Fibroblast of lung (primary cell): ENCODE measurements around the gene MYRF. TPM values are rescaled to one million over a fixed set of nuclear protein-coding genes. Genes with fewer than 3 reads are reported as not detected.

Experiments used
- DNase-seq, 2 donors: peaks; one replicate each; pipeline versions ENCODE4 v3.0.0 to v3.0.0-alpha.2; 2010; ENCODE audit warnings: low read depth in 2 of 2
- H2AFZ ChIP-seq: 2 replicates; pipeline ENCODE4 v1.5.1; 2012; ENCODE audit warnings: low read length, control low read depth, inconsistent platforms
- H3K27ac ChIP-seq: 2 replicates; pipeline ENCODE4 v1.5.1; 2011; ENCODE audit warnings: low read length, control low read depth; ENCODE audit not compliant: insufficient read depth
- H3K27me3 ChIP-seq: 2 replicates; pipeline ENCODE4 v1.5.1; 2011; ENCODE audit warnings: mild to moderate bottlenecking, low read length; ENCODE audit not compliant: control insufficient read depth, insufficient read depth
- H3K36me3 ChIP-seq: 2 replicates; pipeline ENCODE4 v1.5.1; 2011; ENCODE audit warnings: low read length; ENCODE audit not compliant: control insufficient read depth, insufficient read depth
- H3K4me1 ChIP-seq: 2 replicates; pipeline ENCODE4 v1.5.1; 2011; ENCODE audit warnings: low read length; ENCODE audit not compliant: control insufficient read depth, insufficient read depth; ENCODE audit errors: extremely low read depth
- H3K4me2 ChIP-seq: 2 replicates; pipeline ENCODE4 v1.5.1; 2011; ENCODE audit warnings: low read length, control low read depth; ENCODE audit not compliant: insufficient read depth; ENCODE audit errors: extremely low read depth
- H3K4me3 ChIP-seq, 4 experiments: fragments of 200-600 bp in 1 of 4; sonication (generic) in 1 of 4; replicated peaks in 1 of 4; 2 replicates each; pipeline ENCODE4 v1.5.1; 2011 to 2016; ENCODE audit warnings: low read length in 4 of 4, low read depth in 3 of 4, mild to moderate bottlenecking in 3 of 4, control low read depth in 2 of 4, inconsistent platforms in 1 of 4, mixed read lengths in 1 of 4; ENCODE audit not compliant: insufficient read depth in 1 of 4; ENCODE audit errors: control extremely low read depth in 1 of 4
- H3K79me2 ChIP-seq: 2 replicates; pipeline ENCODE4 v1.5.1; 2012; ENCODE audit warnings: mild to moderate bottlenecking, low read length, inconsistent platforms; ENCODE audit not compliant: control insufficient read depth, insufficient read depth
- H3K9ac ChIP-seq: 2 replicates; pipeline ENCODE4 v1.5.1; 2011; ENCODE audit warnings: mild to moderate bottlenecking, low read length, control low read depth; ENCODE audit not compliant: insufficient read depth
- H3K9me3 ChIP-seq: 2 replicates; pipeline ENCODE4 v1.5.1; 2012; ENCODE audit warnings: low read depth, low read length; ENCODE audit not compliant: control insufficient read depth, insufficient read depth
- H4K20me1 ChIP-seq: 2 replicates; pipeline ENCODE4 v1.5.1; 2011; ENCODE audit warnings: low read length; ENCODE audit not compliant: control insufficient read depth, insufficient read depth; ENCODE audit errors: extremely low read depth
- EZH2 ChIP-seq: IDR thresholded peaks from 2 replicates; pipeline ENCODE4 v1.5.1; 2012; ENCODE audit warnings: low read length, control low read depth, mild to moderate bottlenecking; ENCODE audit errors: missing control alignments
- polyA plus RNA-seq, 2 donors: library from polyadenylated mRNA; depleted of rRNA in 1 of 2; stranded (reverse) in 1 of 2; unstranded in 1 of 2; fragments of >200 nt; gene quantifications; 2 replicates each; pipeline ENCODE4 v1.2.1, GENCODE V29; 2011 to 2012; ENCODE audit warnings: missing spikeins in 1 of 2
- total RNA-seq: library from RNA; depleted of rRNA; stranded (reverse); fragments of >200 nt; gene quantifications from 2 replicates; pipeline ENCODE4 v1.2.1, GENCODE V29; 2014
- TF ChIP-seq, protein P1 (sequence below), 2 donors: IDR thresholded peaks in 1 of 2; conservative IDR thresholded peaks in 1 of 2; 1 replicate in 1 of 2; 2 replicates in 1 of 2; pipeline ENCODE4 v1.5.1; 2011 to 2012; ENCODE audit warnings: low read length in 2 of 2, control low read depth in 1 of 2, inconsistent platforms in 1 of 2, low read depth in 1 of 2, mild to moderate bottlenecking in 1 of 2

The MYRF gene
- total and polyA plus RNA-seq, 2 donors (not counting 1 experiment from before 2014, with no cell fraction given): 0.10 to 0.17 TPM

DNA sequence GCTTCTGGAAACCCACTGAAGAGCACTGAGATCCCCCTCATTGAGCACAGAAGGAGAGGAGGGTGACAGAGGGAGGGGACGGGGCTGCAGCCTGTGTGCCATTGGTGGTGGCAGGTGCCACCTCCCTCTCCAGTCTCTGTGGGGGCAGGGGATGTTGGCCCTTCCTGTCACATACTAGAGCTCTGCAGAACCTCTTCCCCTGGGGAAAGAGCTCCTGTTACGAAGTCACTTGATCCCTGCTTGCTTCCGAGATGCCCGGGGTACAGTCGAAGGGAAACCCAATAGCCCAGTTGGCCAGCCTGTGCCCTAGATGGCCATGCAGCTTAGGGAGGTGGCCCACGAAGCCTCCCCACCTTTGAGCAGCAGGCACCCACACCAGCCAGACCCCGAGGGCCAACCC lies 42.9 kb upstream of the MYRF start:
- H3K36me3 ChIP-seq: no peaks in the 10 kb centered on the region
- H3K4me3 ChIP-seq: no peak overlapping the region
- no peak overlapping the region for H2AFZ ChIP-seq
- TF ChIP-seq, protein P1, sequence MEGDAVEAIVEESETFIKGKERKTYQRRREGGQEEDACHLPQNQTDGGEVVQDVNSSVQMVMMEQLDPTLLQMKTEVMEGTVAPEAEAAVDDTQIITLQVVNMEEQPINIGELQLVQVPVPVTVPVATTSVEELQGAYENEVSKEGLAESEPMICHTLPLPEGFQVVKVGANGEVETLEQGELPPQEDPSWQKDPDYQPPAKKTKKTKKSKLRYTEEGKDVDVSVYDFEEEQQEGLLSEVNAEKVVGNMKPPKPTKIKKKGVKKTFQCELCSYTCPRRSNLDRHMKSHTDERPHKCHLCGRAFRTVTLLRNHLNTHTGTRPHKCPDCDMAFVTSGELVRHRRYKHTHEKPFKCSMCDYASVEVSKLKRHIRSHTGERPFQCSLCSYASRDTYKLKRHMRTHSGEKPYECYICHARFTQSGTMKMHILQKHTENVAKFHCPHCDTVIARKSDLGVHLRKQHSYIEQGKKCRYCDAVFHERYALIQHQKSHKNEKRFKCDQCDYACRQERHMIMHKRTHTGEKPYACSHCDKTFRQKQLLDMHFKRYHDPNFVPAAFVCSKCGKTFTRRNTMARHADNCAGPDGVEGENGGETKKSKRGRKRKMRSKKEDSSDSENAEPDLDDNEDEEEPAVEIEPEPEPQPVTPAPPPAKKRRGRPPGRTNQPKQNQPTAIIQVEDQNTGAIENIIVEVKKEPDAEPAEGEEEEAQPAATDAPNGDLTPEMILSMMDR (conservative IDR thresholded peaks at IDR 0.05 in 1 of 2, IDR thresholded peaks at IDR 0.05 in 1 of 2; ENCODE audit: low read depth in 1 of 2, low read length in 2 of 2): no peak
- no peak for TF ChIP-seq EZH2
- H3K9ac ChIP-seq: no peak overlapping the region
- no peak for DNase-seq
- peaks cover under 1% of the 10 kb centered on the region for H3K27me3 ChIP-seq
- H3K9me3 ChIP-seq: no peaks in the 10 kb centered on the region
- no peaks in the 10 kb centered on the region for H4K20me1 ChIP-seq
- no peak overlapping the region for H3K27ac ChIP-seq
- no peaks in the 10 kb centered on the region for H3K79me2 ChIP-seq
- no peaks in the 10 kb centered on the region for H3K4me1 ChIP-seq
- H3K4me2 ChIP-seq: no peak overlapping the region

DNA sequence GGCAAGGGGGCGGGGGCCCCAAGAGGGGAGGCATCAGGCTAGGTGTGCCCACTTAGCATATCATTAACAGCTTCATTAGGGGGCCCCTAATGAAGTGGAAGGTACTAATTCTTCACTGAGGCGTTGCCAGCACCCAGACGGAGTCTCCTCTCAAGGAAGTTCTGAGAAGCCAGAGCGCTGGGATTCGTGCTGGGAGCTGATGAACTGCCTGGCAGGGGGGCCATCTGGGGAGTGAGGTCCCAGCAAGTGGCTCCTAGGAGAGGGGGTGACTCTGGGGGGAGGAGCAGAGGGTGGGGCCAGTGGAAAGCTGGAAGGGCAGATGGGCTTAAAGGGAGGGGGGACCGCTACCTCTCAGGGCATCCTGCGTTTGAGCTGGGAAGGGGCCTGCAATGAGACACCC lies 42.4 kb upstream of the MYRF start:
- Histone ChIP-seq H3K4me3 (no peak overlapping the region), H3K27ac (no peak overlapping the region), H3K9me3 (no peaks in the 10 kb centered on the region), H3K36me3 (no peaks in the 10 kb centered on the region), H2AFZ (no peak overlapping the region), H3K9ac (no peak overlapping the region), H3K27me3 (peaks cover 5% of the 10 kb centered on the region), H3K79me2 (no peaks in the 10 kb centered on the region), H3K4me1 (no peaks in the 10 kb centered on the region), H4K20me1 (no peaks in the 10 kb centered on the region), H3K4me2 (no peak overlapping the region)
- TF ChIP-seq, protein P1 (conservative IDR thresholded peaks at IDR 0.05 in 1 of 2, IDR thresholded peaks at IDR 0.05 in 1 of 2; ENCODE audit: low read depth in 1 of 2, low read length in 2 of 2): no peak
- TF ChIP-seq EZH2: no peak
- DNase-seq: no peak

DNA sequence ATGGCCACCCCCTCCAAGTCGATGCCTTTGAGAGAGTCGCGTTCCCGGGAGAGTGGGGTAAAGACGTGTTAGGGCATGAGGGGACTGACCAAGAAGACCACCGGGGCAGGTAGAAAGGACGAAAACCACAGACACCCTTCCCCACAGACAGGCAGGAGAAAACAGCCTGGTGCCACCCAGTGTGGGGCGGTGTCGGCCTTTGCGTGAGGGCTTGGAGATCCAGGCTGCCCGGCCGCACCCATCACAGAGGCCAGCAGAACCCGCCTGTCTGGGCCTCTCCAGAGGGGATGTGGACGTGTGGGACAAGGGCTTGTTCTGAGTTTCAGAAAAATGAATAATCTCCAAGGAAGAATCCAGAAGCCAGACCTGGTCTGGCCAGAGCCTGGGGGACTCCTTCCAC lies 41.4 kb upstream of the MYRF start:
- no peak for DNase-seq
- Histone ChIP-seq H3K27ac (no peak overlapping the region), H3K9me3 (no peaks in the 10 kb centered on the region), H3K4me3 (no peak overlapping the region), H3K36me3 (no peaks in the 10 kb centered on the region), H2AFZ (no peak overlapping the region), H4K20me1 (no peaks in the 10 kb centered on the region), H3K79me2 (no peaks in the 10 kb centered on the region), H3K4me2 (no peak overlapping the region), H3K27me3 (peaks cover 6% of the 10 kb centered on the region), H3K4me1 (no peaks in the 10 kb centered on the region), H3K9ac (no peak overlapping the region)
- no peak for TF ChIP-seq EZH2
- TF ChIP-seq, protein P1 (conservative IDR thresholded peaks at IDR 0.05 in 1 of 2, IDR thresholded peaks at IDR 0.05 in 1 of 2; ENCODE audit: low read depth in 1 of 2, low read length in 2 of 2): no peak
